ENCODE data around the gene XYLT2.

The XYLT2 gene

GRCh38 chr17:50365649-50366393 is 19.9 kb downstream of the XYLT2 start:
- DNase-seq: no peak

GRCh38 chr17:50367401-50367800 is 21.5 kb downstream of the XYLT2 start:
- no peak for DNase-seq

- DNase-seq: no peak
These were observed 24.1 kb downstream of the XYLT2 start for GRCh38 chr17:50370052-50370451.

GRCh38 chr17:50371526-50371925 is 25.6 kb downstream of the XYLT2 start:
- no peak for DNase-seq

GRCh38 chr17:50372222-50372757 is 26.4 kb downstream of the XYLT2 start:
- DNase-seq: no peak

- DNase-seq: peak; percentile 89
These were observed 27.0 kb downstream of the XYLT2 start, which contains the start of the genes EME1 and MRPL27 for GRCh38 chr17:50372758-50373556. TSS of gene EME1 (plus strand) at chr17:50373229. CDS start at chr17:50375209, 1,980 bp downstream. TSS of gene MRPL27 (minus strand) at chr17:50373184. CDS start at chr17:50373170, 14 bp downstream.

- DNase-seq: no peak
These were observed 27.8 kb downstream of the XYLT2 start for GRCh38 chr17:50373705-50374104.

GRCh38 chr17:50375858-50376538 is 30.1 kb downstream of the XYLT2 start:
- DNase-seq: no peak

- no peak for DNase-seq
These were observed 33.6 kb downstream of the XYLT2 start for GRCh38 chr17:50379351-50380132.

- DNase-seq: no peak
These were observed 34.7 kb downstream of the XYLT2 start for GRCh38 chr17:50380369-50381259.

GRCh38 chr17:50381260-50381815 is 35.4 kb downstream of the XYLT2 start:
- no peak for DNase-seq

- no peak for DNase-seq
These were observed 36.0 kb downstream of the XYLT2 start for GRCh38 chr17:50381920-50382319.

- no peak for DNase-seq
These were observed 37.0 kb downstream of the XYLT2 start for GRCh38 chr17:50382931-50383330.

GRCh38 chr17:50386510-50386909 is 40.6 kb downstream of the XYLT2 start:
- no peak for DNase-seq

- no peak for DNase-seq
These were observed 42.8 kb downstream of the XYLT2 start for GRCh38 chr17:50388728-50389127.

- no peak for DNase-seq
These were observed 43.6 kb downstream of the XYLT2 start for GRCh38 chr17:50389534-50389933.

GRCh38 chr17:50392621-50393020 is 46.7 kb downstream of the XYLT2 start:
- DNase-seq: no peak

GRCh38 chr17:50393700-50394099 is 47.8 kb downstream of the XYLT2 start:
- DNase-seq: no peak

GRCh38 chr17:50394711-50395110 is 48.8 kb downstream of the XYLT2 start:
- no peak for DNase-seq

GRCh38 chr17:50396261-50397110 is 50.6 kb downstream of the XYLT2 start:
- peak; percentile 23 for DNase-seq
